SW 1271 (cell line): ENCODE data around the gene TMEM88.
"Not testable (repeated sequence)": the region's sequence is repeated elsewhere in the genome, so short reads cannot be mapped to it uniquely, and the experiment has no call there.

ENCODE experiments used
- DNase-seq, 2 experiments: peaks; one replicate each; lab custom pipeline; 2025; lab: John Stamatoyannopoulos, UW

The TMEM88 gene

DNA sequence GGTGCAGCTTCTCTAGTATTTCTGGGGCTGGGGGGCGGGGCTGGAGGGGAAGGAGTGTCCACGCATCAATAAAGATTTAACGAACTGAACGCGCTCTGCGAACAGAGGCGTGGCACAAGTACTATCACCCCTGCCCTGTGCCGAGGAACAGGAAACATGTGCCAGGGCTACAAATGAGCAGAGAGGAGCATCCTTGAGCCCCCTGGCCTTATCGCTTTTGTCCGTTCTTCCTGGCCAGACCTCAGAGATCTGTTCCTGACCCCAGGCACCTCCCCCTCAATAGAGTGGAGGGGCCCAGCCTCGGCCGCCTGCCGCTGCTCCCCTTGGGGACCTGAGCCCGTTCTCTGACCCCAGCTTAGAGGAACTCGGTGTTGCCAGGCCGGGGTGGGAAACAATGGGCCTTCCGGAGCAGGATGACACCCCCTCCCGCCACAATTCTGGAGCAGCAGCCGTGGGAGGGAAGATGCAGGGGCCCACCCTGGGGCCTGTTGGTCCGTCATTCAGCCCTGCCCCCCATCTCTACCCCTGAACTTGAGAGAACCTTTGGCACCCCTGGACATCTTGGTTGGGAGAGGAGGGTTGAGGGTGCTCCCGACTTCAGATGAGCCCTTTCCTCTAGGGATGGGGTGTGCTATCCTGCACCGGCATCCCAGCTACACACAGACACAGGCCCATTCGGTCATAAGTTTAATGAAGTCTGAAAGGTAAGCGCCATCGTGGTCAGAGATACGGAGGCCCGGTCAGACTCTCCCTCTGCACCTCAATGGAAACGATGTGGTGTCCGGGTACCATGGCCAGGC, 1.3 kb downstream of the TMEM88 start:
- DNase-seq: no peak

GRCh38 chr17:7856811-7857712, 2.2 kb downstream of the TMEM88 start, which contains the start of gene NAA38:
Gene NAA38 (minus strand): TSS chr17:7857559. CDS start chr17:7857463, 96 bp downstream.
- DNase-seq: peak; percentile 98 to 99

- peak; percentile 88 to 98 for DNase-seq
Observed at GRCh38 chr17:7857713-7858521, 3.1 kb downstream of the TMEM88 start, which contains the start of gene CYB5D1. Gene CYB5D1 (plus strand): TSS chr17:7858003. CDS start chr17:7858135, 132 bp downstream.

GRCh38 chr17:7858522-7858810, 3.6 kb downstream of the TMEM88 start:
- DNase-seq: peak; percentile 28 to 61

- no peak for DNase-seq
Observed at GRCh38 chr17:7859028-7859427, 4.2 kb downstream of the TMEM88 start.

- DNase-seq: peak in 1 of 2 experiments; percentile 42
Observed at GRCh38 chr17:7862692-7863437, 8.0 kb downstream of the TMEM88 start.

- DNase-seq: not testable (repeated sequence)
Observed at GRCh38 chr17:7864384-7864783, 9.5 kb downstream of the TMEM88 start.

DNA sequence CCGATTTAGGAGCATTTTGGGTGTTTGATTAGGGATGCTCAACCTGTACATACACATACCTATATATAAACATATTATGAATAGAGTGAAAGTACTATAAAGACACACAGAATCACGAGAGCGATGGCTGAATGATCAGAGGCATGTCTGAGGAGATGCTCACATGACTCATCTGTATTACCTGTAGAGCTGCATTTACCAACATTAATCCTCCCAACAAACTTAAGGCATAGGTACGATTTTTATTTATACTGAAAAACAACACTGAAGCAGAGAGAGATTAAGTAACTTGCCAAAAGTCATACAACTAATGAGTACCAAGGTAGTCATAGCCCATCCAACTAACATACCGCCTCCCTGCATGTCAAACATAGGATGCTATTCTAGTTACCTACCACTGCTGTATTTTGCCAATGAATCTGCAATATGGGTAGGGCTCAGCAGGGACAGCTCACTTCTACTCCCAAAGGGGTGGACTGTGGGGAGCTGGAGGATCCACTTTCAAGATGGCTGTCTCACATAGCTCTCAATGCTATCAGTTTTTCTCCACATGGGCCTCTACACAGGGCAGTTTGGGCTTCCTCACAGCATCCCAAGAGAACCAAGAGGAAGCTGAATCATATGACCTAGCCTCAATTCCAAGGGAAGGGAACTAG, 10.3 kb downstream of the TMEM88 start:
- DNase-seq: no peak

DNA sequence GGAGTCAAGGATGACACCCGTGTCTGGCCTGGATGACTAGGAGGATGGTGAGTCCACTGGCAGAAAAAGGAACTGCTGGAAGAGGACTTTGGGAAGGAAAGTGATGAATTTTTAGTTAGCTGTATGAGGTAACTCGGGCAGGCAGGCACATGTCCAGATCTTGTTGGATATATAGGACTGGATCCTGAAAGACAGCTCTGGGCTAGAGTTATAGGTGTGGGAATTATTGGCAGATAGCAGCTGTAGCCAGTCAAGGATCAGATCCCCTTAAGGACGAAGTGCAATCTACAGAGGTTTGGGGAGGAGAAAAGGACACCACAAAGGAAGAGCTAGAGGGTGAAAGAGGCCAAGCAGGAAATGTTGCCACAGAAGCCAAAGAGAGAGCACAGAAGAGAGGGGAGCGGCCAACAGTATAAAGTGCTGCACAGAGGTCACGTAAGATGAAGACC, 13.0 kb downstream of the TMEM88 start:
- DNase-seq: no peak

DNA sequence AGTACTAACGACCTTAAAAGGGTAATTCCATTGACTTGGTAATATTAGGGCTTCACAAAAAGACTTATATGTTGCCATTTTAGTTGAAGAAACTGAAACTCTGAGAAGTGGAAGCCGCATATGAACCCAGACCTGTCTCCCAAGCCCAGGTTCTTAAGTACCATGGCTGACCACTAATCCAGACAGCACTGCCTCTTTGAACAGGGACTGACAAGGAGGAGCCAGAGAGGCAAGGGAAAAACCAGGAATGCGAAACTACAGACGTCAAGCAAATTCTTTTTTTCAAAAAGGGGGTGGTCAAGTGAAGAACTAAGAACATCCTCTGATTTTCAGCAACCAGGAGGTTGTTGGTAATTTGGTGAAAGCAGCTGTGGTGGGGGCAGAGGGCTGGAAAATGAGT, 18.2 kb downstream of the TMEM88 start:
- no peak for DNase-seq

GRCh38 chr17:7875804-7876370, 21.0 kb downstream of the TMEM88 start:
- DNase-seq: no peak

- DNase-seq: no peak
Observed at GRCh38 chr17:7878234-7878633, 23.4 kb downstream of the TMEM88 start.

DNA sequence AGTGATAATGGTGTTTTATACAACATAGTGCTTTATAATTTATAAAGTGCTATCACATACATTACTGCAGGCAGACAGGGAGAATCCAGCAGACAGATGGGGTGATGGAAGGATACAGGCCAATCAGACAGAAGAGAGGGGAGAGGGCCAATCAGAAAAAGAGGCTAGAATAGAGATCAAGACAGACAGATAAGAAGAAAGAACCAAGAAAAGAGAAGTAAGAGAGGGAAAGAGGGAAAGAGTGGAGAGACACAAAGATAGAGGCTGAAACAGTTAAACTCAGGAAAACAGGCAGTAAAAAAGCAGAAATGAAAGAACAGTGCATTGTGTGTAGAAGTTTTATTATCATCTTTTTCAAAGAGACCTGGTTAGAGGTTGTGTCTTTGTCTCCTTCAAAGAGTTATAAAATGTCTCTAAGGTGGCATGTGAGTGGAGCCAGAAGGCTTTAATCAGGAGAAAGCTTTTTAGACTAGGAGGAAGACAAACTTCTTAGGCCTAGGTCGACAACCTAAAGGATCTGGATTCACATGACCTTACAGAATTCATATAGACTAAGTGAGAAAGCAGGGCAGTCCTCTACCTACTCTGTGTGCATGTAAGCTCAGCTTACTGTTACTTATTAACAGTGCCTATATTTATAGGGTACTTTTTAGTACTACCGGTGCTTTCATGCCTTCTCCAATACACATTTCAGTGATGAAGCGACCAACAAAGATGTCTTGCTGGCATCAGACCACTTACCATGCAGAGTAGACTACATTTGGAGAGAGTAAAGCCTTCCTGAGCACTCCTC, 25.4 kb downstream of the TMEM88 start:
- no peak for DNase-seq

DNA sequence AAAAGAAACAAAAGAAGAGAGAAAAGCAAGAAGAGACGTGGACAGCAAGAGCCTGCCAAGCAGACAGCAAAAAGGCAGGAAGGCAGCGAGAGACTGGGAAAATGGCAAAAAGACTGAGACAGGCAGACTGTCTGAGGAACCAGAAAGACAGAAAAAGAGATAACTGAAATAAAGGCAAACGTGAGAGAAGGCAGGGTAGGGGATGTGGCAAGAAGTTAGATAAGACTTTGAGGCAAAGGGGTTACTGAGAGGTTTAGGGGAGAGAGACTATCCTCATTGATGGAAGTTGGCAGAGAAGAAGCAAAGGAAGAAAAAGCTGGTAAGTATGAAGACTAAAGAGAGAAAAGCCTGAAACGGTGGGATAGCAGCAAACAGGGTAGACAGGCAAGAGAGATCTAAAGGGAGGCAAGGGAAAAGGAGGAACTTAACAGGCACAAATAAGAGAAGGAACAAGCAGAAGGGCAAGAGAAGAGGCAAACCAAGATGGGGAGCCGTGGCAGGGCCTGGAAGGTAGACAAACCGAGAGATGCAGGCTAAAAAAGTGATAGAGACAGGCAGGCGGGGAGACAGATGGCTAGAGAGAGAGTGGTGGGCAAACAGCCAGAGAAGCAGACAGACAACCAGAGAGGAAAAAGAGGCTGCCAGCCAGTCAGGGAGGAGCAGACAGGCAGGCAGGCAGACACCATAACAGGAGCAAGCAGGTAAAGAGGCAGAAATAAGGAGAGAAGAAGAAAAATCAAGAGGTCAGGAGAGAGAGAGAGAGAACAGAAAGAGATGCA, 26.6 kb downstream of the TMEM88 start:
- no peak for DNase-seq

DNA sequence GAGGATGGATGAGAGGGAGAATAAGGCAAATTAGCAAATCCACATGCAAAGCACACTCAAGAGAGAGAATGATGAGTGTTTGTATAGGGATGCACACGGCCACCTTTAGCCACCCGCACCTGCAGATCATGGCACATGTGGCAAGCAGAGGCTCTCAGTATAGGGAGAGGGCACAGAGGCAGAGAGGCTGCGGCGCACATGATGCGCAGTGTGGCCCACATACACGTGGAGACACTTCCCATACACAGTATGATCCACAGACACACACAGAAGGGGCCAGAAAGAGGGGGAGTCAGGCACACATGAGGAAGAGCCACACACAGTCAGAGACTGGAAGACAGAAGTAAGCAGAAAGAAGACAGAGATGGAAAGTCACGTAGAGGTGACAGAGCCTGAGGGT, 27.2 kb downstream of the TMEM88 start:
- no peak for DNase-seq

DNA sequence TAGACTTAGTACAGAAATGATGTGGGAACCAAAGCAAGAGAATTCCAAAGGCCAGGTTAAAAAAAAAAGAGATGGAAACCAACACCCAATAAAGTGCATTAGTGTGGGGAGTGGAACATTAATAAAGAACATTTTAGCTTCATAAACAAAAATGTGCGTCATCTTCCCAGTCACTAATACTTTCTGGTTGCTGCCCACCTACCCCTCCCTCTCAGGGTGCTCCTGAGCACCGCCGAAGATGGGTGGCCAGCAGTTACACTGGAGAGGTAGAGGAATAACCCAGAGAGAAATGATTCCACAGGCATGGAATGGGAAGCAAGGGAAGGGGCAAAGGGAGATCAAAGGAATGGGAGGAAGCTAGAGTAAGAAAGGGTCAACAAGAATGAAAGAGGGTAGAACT, 27.8 kb downstream of the TMEM88 start:
- no peak for DNase-seq

DNA sequence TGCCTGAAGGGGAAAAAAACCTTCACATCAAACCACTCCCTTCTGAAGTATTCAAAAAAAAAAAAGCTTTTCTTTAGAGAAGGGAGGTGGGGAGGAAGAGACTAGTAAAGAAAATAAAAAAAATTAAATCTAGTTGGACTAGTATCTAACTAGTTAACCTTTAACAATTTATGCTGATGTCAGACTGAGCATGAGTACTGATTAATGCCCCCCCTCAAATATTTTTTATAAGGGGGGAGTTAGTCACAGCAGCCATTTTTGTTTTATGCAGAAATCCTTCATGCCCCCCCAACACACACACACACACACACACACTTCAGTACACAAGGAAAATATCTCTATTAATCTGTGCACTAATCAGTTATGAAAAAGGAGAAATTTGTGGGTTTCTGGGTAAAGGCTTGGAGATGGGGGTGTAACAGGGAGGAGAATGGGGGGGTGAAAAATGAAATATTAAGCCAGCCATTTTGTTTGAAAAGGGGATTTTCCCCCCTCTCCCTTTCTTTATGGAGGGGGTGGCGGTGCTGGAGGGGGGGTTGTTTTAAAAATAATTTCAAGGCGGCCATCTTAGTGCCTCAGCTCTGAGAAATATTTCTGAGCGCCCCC, 29.0 kb downstream of the TMEM88 start:
- DNase-seq: peak in 1 of 2 experiments; percentile 15
